ENCODE measurements around the gene MEI4. TPM values are rescaled to one million over a fixed set of nuclear protein-coding genes. Genes with fewer than 3 reads are reported as not detected.

MEI4 gene
- total and polyA plus RNA-seq, 10 of the 15 experiments (the other 5 are each of a cell fraction or from before 2014, with no cell fraction given): 0.03 to 0.04 (median 0.03) TPM; not detected in 7

DNA sequence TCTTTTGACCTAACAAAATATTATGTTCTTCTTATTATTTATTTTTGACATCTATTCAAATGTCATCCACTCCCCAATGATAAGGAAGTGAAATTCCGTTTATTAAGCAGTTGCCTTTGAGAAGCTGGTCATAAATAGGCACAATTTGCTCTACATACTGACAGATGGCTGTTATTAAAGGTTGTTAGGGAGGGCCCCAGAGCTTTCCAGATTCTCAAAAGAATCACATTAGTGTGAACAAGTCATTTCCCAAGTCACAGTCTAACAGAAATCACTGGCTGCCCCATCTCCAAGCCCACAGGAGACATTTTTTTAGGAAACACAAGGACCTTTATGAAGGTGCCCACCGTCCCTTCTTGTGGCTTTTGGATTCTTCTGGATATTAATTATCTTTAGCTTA is 172.4 kb downstream of the MEI4 start (continued):
- TF ChIP-seq ZBTB4 (CRISPR knock-in tag; IDR thresholded peaks at IDR 0.05) (no peak), SPI1 (IDR thresholded peaks at IDR 0.05; ENCODE audit: borderline replicate concordance, insufficient read depth, low read depth, low read length) (no peak), BMI1 (IDR thresholded peaks at IDR 0.05; ENCODE audit: borderline replicate concordance) (peak; percentile 42; the same call in 1 of the 2 replicates), POLR2AphosphoS5 (IDR thresholded peaks at IDR 0.05; ENCODE audit: low read length) (no peak), MTA2 (IDR thresholded peaks at IDR 0.05; ENCODE audit: low read depth) (peak; percentile 88)
- TF ChIP-seq, protein P1, sequence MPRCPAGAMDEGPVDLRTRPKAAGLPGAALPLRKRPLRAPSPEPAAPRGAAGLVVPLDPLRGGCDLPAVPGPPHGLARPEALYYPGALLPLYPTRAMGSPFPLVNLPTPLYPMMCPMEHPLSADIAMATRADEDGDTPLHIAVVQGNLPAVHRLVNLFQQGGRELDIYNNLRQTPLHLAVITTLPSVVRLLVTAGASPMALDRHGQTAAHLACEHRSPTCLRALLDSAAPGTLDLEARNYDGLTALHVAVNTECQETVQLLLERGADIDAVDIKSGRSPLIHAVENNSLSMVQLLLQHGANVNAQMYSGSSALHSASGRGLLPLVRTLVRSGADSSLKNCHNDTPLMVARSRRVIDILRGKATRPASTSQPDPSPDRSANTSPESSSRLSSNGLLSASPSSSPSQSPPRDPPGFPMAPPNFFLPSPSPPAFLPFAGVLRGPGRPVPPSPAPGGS (IDR thresholded peaks at IDR 0.05; ENCODE audit: borderline replicate concordance, insufficient read depth, low read depth, low read length, poor library complexity, severe bottlenecking): no peak

DNA sequence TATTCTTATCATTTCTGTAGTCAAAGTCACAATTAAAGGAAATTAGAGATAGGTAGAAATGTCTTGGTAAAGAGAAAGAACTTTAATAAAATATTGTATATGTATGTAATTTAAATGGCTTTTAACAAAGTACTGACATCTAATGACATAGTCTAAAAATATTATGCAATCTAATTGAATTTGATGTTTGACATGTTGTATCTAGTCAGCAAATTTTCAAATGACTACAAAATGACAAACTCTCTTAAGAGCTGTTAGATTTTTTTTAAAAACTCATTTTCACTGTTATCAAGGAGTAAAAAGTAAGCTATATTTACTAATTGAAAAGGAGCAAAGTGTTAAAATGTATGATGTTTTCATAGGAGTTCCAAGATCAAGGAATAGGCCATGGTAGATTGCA is 176.9 kb downstream of the MEI4 start:
- DNase-seq (ENCODE audit: low read depth, low spot score) (no peak), FAIRE-seq (no peak), ATAC-seq (no peak)
- Histone ChIP-seq H4K20me1 (ENCODE audit: control insufficient read depth, insufficient read depth) (no peaks in the 10 kb centered on the region), H3K4me2 (ENCODE audit: control insufficient read depth, insufficient read depth) (no peak overlapping the region), H3K79me2 (ENCODE audit: control insufficient read depth, insufficient read depth, low read length) (no peaks in the 10 kb centered on the region), H3K36me3 (ENCODE audit: control insufficient read depth in 2 of 2, insufficient read depth in 2 of 2, low read length in 1 of 2) (no peaks in the 10 kb centered on the region), H2AFZ (ENCODE audit: control insufficient read depth, low read depth, low read length) (no peak overlapping the region), H3K4me1 (ENCODE audit: control insufficient read depth, insufficient read depth, low read length) (no peaks in the 10 kb centered on the region), H3K27me3 (replicated peaks in 1 of 2; ENCODE audit: control insufficient read depth in 2 of 2, insufficient read depth in 2 of 2, low read length in 1 of 2) (no peaks in the 10 kb centered on the region), H3K4me3 (no peak overlapping the region), H3K9ac (ENCODE audit: control insufficient read depth, insufficient read depth, low read length) (no peak overlapping the region), H3K9me3 (replicated peaks; ENCODE audit: control insufficient read depth, insufficient read depth, low read length) (no peaks in the 10 kb centered on the region), H3K27ac (ENCODE audit: control insufficient read depth, insufficient read depth) (no peak overlapping the region)
- in situ Hi-C loops (cut with MboI) (no loop called here), intact Hi-C loops (cut with micrococcal nuclease; ENCODE audit: unreplicated experiment) (no loop called here)
- POLR2A ChIA-PET: no interaction called here
- BruUV-seq (replicated peaks): no TSS peak
- RAD21 ChIA-PET (ENCODE audit: unreplicated experiment): no interaction called here
- SMC1A ChIA-PET (ENCODE audit: uncharacterized antibody, unreplicated experiment): interaction anchor here (1.0 to 2.4 kb wide), 5 partner anchors 9 to 72 kb away, joined by 3 to 8 read pairs (median 7); no protein-coding TSS in a partner anchor
- CTCF ChIA-PET: interaction anchor here (2.7 to 2.9 kb wide), 2 partner anchors 11 to 364 kb away, joined by 10 read pairs; no protein-coding TSS in a partner anchor
- TF ChIP-seq CREM (IDR thresholded peaks at IDR 0.05; ENCODE audit: low read depth) (no peak), HCFC1 (IDR thresholded peaks at IDR 0.05; ENCODE audit: low read length) (no peak), NRF1 (conservative IDR thresholded peaks at IDR 0.05; ENCODE audit: low read depth, low read length) (no peak), SPI1 (IDR thresholded peaks at IDR 0.05; ENCODE audit: borderline replicate concordance, insufficient read depth, low read depth, low read length) (no peak), EED (IDR thresholded peaks at IDR 0.05; ENCODE audit: low read depth) (no peak), EGR1 (IDR thresholded peaks at IDR 0.05; ENCODE audit: borderline replicate concordance in 1 of 2, low read depth in 2 of 2, low read length in 2 of 2) (no peak), NFXL1 (IDR thresholded peaks at IDR 0.05; ENCODE audit: borderline replicate concordance) (no peak), RCOR1 (conservative IDR thresholded peaks at IDR 0.05; ENCODE audit: low read depth, low read length) (no peak), IRF4 (IDR thresholded peaks at IDR 0.05; ENCODE audit: low read depth, low read length) (no peak), BMI1 (IDR thresholded peaks at IDR 0.05; ENCODE audit: borderline replicate concordance) (no peak), WRNIP1 (IDR thresholded peaks at IDR 0.05; ENCODE audit: borderline replicate concordance, low read depth, low read length) (no peak)
- TF ChIP-seq, protein P2, sequence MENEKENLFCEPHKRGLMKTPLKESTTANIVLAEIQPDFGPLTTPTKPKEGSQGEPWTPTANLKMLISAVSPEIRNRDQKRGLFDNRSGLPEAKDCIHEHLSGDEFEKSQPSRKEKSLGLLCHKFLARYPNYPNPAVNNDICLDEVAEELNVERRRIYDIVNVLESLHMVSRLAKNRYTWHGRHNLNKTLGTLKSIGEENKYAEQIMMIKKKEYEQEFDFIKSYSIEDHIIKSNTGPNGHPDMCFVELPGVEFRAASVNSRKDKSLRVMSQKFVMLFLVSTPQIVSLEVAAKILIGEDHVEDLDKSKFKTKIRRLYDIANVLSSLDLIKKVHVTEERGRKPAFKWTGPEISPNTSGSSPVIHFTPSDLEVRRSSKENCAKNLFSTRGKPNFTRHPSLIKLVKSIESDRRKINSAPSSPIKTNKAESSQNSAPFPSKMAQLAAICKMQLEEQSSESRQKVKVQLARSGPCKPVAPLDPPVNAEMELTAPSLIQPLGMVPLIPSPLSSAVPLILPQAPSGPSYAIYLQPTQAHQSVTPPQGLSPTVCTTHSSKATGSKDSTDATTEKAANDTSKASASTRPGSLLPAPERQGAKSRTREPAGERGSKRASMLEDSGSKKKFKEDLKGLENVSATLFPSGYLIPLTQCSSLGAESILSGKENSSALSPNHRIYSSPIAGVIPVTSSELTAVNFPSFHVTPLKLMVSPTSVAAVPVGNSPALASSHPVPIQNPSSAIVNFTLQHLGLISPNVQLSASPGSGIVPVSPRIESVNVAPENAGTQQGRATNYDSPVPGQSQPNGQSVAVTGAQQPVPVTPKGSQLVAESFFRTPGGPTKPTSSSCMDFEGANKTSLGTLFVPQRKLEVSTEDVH (IDR thresholded peaks at IDR 0.05; ENCODE audit: low read depth, partially characterized antibody): no peak

Measured in GM12878 (cell line).